Putamen (tissue), 1 donor: ENCODE results near the gene WASF2.
A peak's percentile ranks its signal among the peaks of the same experiment; 100 is the strongest.

ENCODE experiments used
- DNase-seq: peaks from one replicate; pipeline ENCODE4 v3.0.0-alpha.2; 2016; ENCODE audit warnings: low spot score

The WASF2 gene

DNA sequence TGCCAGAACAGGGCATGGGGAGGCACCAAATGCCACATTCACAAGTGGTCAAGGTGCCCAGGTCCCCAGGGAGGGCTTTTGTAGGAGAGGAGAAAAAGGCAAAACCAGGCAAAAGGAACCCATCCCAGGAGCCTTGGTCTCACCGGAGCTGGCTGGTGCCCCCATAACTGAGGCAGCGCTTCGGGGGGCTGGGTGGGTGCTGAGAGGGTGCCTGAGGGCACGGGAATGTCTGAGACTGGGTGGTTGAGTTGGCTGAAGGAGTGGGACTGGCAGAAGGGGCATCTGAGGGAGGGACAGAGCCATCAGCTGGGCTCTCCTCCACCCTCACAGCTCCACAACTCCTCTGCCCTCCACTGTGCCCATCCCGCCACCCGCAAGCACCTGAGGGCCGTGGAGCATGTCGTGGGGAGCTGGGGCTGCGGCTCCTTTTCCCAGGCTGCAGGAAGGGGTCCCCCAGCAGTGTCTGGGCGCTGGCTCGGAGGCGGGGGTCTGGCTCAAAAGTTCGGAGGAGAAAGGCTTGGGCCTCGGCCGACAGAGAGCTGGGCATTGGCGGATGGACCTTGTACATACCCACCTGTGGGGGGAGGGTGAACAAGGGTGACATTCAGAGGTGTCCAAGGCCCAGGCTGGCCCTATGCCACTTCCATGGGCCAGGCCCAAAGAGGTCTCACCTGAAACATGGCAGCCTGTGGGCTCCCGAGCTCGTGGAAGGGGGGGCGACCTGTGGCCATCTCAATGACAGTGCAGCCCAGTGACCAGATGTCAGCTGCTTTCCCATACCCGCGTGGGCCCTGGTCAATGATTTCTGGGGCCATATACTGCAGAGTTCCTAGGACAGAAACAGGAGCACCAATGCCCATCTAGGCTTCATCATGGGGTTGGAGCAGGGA, 131.7 kb downstream of the WASF2 start:
- DNase-seq = no peak

DNA sequence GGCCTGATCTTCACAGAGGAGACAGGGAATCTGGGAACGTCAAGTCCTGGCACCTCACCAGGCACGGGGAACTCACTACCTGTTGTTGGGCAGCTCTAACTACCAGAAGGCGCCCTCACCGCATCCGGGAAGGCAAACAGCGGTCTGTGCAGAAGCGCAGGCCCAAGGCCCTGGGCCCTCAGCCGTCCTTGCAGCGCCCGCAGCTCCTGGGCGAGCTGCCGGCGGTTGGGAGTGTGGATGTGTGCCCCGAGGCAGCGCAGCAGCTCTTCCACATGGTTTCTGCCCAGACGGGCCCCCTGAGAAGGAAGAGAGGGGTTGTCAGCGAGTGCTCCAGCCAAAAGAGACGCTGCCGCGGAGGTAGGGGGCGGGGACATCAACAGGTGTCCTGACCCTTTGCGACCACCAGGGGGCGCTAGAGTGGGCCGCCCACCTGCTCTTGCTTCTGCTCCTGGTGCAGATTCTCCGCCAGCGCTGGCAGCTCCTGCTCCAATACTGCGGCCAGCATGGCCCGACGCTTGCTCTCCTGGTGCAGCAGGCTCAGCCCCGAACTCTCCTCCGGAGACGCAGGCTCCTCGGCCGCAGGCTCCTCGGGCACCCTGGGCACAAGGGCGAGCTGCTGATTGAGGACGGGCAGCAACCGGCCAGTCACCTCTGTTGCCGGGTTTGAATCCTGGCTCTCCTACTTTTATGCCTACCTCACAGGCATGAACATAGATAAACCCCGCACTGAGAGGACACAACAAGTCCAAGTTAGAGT, 132.5 kb downstream of the WASF2 start:
- peak; percentile 6 for DNase-seq

DNA sequence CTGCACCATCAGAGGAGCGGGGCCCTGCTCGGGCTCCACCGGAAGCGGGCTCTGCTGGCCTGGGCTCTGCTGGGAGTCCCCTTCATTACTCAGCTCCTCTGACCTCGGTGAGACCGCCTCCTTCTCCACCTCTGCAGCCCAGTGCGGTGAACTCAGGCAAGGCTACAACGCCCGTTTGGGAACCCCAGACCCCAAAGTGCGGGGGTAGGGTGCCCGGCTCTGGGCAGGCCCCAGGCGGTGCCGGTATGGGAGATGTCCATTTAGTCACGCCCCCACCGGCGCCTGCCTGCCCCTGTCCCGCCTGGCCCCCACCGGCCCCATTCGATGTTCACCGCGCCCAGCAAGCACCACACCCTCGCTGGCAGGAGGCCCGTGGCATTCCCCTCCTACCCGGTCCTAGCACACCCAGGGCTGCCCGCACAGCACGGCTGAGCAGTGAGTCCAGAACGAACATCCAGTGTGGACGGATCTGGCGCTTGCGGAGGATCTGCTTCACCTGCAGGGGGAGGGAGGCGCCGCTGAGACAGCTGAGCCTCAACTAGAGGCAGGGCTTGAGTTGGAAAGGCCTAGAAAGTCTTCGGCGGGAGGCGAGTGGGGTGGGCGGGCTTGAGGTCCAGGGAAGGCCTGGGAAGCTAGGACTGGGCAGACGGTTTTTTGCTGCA, 133.2 kb downstream of the WASF2 start:
- no peak for DNase-seq

GRCh38 chr1:27356277-27356618, 133.7 kb downstream of the WASF2 start:
- DNase-seq = no peak

GRCh38 chr1:27355683-27356082, 134.3 kb downstream of the WASF2 start:
- no peak for DNase-seq
